GM12865 (cell line): Measurements from ENCODE around the gene MAPK8IP1.
"Not testable (repeated sequence)": the region's sequence is repeated elsewhere in the genome, so short reads cannot be mapped to it uniquely, and the experiment has no call there.

Experiments
- DNase-seq: peaks from one replicate; pipeline ENCODE4 v3.0.0; 2010; ENCODE audit warnings: low read depth
- H3K4me3 ChIP-seq: 2 replicates; pipeline ENCODE4 v1.5.1; 2011; ENCODE audit warnings: mild to moderate bottlenecking, low read depth, low read length, control low read depth
- CTCF ChIP-seq: IDR thresholded peaks from 2 replicates; pipeline ENCODE4 v1.5.1; 2011; ENCODE audit warnings: low read length, control low read depth, low read depth, inconsistent platforms; ENCODE audit not compliant: insufficient read depth; ENCODE audit errors: missing control alignments

MAPK8IP1 gene

GRCh38 chr11:45902452-45903380 is 17.3 kb downstream of the MAPK8IP1 start:
- H3K4me3 ChIP-seq, result no peak overlapping the region
- no peak for TF ChIP-seq CTCF

GRCh38 chr11:45904309-45904915 is 19.0 kb downstream of the MAPK8IP1 start:
- no peak overlapping the region for H3K4me3 ChIP-seq
- no peak for DNase-seq
- TF ChIP-seq CTCF, result no peak

More at GRCh38 chr11:45902452-45903380, 17.3 kb downstream of the MAPK8IP1 start:
- no peak for DNase-seq

GRCh38 chr11:45905095-45905494 is 19.6 kb downstream of the MAPK8IP1 start:
- H3K4me3 ChIP-seq, result no peak overlapping the region
- no peak for DNase-seq
- no peak for TF ChIP-seq CTCF

GRCh38 chr11:45905576-45905975 is 20.1 kb downstream of the MAPK8IP1 start:
- not testable (repeated sequence) for H3K4me3 ChIP-seq, DNase-seq

GRCh38 chr11:45906096-45906682 is 20.7 kb downstream of the MAPK8IP1 start:
- peak; percentile 23 for DNase-seq
- no peak for TF ChIP-seq CTCF
- no peak overlapping the region for H3K4me3 ChIP-seq

- no peak within 1 kb of the TSS for H3K4me3 ChIP-seq
- no peak for TF ChIP-seq CTCF
- DNase-seq, result no peak
Measured at GRCh38 chr11:45906965-45907611, 21.6 kb downstream of the MAPK8IP1 start, which contains the start of gene FREY1. Gene FREY1, minus strand, starts transcription at chr11:45907271. Its CDS starts 26 bp downstream, at chr11:45907245.
